Measurements from ENCODE around the gene ELOVL6. TPM values are rescaled to one million over a fixed set of nuclear protein-coding genes. Genes with fewer than 3 reads are reported as not detected.
"Not testable (repeated sequence)": the region's sequence is repeated elsewhere in the genome, so short reads cannot be mapped to it uniquely, and the experiment has no call there.

The ELOVL6 gene
- polyA plus RNA-seq, 3 donors: 29.9 to 37.4 (median 31.7) TPM

GRCh38 chr4:110202024-110202423 lies 3.6 kb upstream of the ELOVL6 start:
- DNase-seq (ENCODE audit: extremely low read depth in 1 of 11, low read depth in 9 of 11, low spot score in 4 of 11): no peak

GRCh38 chr4:110201502-110201901 lies 3.1 kb upstream of the ELOVL6 start:
- no peak for DNase-seq (ENCODE audit: extremely low read depth in 1 of 11, low read depth in 9 of 11, low spot score in 4 of 11)

DNA sequence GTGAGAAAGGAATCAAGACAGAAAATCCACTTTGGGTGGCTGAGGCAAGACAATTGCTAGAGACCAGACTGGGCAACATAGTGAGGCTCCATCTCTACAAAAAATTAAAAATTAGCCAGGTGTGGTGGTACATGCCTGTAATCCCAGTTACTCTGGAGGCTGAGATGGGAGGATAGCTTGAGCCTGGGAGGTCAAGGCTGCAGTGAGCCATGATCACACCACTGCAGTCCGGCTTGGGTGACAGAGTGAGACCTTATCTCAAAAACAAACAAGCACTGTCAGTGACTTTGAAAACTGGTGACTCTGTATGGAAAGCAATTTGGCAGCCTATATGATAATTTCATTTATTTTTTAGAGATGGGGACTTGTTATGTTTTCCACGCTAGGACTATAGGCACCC lies 2.3 kb upstream of the ELOVL6 start:
- DNase-seq (ENCODE audit: extremely low read depth in 1 of 11, low read depth in 9 of 11, low spot score in 4 of 11): no peak

- peak in 1 of 11 donors; percentile 35 for DNase-seq (ENCODE audit: extremely low read depth in 1 of 11, low read depth in 9 of 11, low spot score in 4 of 11)
Measured at GRCh38 chr4:110198049-110198434, 373 bp downstream of the ELOVL6 start.

GRCh38 chr4:110197529-110198042 lies 829 bp downstream of the ELOVL6 start:
- DNase-seq (ENCODE audit: extremely low read depth in 1 of 11, low read depth in 9 of 11, low spot score in 4 of 11): peak in 3 of 11 donors; percentile 39 to 63 (median 55)

- peak in 4 of 11 donors; percentile 33 to 60 (median 55) for DNase-seq (ENCODE audit: extremely low read depth in 1 of 11, low read depth in 9 of 11, low spot score in 4 of 11)
Measured at GRCh38 chr4:110196871-110197528, 1.4 kb downstream of the ELOVL6 start.

DNA sequence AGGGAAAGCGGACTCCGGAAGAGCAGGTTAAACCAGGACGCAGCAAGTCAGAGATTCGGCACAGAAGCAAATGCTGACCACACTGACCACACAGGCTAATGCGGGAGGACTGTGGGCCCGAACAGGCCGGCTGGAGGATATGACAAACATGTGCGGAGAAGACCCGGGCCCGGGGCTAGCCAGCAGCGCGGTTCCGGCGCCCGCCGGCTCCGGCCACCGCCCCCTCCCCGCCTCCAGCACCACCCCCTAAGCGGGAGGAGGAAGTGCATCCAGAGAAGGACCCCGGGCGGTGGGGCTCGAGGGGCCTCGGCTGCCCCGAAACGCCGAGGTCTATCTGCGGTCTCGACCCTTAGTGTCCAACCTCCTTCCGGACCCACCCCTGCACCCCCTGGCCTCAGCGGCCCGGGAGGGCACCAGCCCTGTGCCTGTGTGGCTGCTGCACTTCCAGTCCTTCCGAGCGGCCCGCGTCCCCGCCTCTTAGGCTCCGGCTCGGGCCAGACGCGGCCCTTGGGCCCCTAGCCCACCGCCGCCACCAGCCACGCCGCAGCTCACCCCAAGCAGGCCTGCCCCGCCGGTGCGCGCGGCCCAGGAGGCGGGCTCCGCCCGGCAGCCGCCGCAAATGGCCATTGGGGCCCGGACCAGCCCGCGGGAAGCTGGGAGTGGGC lies 2.1 kb downstream of the ELOVL6 start:
- peak in 3 of 11 donors; percentile 53 to 56 (median 56) for DNase-seq (ENCODE audit: extremely low read depth in 1 of 11, low read depth in 9 of 11, low spot score in 4 of 11)

DNA sequence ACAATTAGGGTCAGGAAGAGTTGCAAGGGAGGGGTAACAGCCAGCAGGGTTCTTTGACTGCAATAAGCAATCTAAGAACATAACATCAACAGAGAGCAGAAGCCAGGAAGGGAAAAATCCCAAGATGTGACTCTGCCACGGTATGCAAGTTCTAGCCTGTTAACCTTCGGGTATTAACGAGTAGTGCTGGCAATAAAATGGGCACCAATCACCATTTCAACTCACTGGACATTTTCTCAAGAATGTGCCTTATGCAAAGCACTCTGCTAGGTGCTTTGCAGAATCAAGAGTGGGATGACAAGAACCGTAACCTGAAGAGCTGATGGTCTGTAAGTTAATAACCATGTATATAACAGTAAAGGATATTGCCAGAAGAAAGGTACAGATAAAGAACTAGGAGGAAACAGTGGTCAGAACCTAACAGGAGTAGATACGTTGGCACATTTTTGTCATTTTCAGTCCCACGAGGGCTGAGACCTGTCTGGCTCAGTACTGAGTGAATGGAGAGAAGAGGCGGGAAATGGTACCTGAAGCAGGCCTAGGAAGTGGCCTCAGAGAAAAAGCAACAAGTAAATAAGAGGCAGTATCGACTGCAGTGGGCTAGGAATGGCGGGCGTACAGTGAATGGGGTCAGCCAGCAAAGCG lies 2.7 kb downstream of the ELOVL6 start:
- no peak for DNase-seq (ENCODE audit: extremely low read depth in 1 of 11, low read depth in 9 of 11, low spot score in 4 of 11)

DNA sequence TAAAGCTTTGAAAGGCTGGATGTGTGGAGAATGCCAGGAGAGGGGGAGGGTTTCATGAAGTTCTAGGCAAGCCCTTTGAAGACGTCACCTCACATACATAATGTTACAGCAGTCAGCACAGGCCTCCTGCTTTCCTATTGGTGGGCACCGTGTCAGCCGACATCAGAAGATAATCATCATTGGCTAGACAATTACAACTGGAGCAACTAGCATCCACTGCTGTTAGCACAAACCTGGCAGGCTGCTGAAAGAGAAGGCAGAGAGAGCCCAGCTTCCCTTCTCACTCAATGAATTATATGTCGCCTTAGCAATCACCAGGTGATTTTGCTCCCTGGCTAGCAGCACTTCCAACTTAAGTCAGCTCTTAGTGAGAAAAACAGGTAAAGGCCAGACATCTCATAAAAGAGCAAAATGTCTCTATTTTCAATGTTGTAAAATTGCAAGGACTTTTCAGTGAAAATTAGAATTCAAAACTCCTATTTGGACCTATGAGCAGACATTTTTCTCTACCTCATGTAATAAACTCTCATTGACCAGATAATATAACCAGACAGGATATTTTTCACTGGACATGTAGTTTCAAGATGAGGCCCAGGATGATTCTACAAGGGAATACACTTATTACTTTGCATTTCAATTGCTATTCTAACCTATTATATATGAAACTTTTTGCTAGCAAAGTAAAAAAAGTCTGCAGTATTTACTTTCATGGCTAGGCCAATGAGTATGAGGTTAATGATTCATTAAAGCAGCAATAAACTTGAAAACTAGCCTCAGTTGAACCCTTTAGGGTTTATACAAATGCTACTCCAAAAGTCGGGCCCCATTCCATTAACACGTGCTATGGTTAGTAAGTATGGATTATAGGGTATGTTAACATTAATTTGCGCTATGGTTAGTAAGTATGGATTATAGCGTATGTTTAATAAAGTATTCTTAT lies 4.3 kb downstream of the ELOVL6 start:
- peak in 9 of 11 donors; percentile 56 to 90 (median 74) for DNase-seq (ENCODE audit: extremely low read depth in 1 of 11, low read depth in 9 of 11, low spot score in 4 of 11)

DNA sequence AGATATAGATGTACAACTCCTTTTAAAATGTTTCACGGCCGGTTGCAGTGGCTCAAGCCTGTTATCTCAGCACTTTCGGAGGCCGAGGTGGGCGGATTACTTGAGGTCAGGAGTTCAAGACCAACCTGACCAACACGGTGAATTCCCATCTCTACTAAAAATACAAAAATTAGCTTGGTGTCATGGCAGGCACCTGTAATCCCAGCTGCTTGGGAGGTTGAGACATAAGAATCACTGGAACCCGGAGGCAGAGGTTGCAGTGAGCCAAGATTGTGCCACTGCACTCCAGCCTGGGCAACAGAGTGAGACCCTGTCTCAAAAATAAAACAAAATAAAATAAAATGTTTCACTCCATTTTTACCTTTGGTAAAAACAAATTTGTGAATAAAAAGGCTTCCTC lies 5.1 kb downstream of the ELOVL6 start:
- not testable (repeated sequence) for DNase-seq (ENCODE audit: extremely low read depth in 1 of 11, low read depth in 9 of 11, low spot score in 4 of 11)

GRCh38 chr4:110190249-110190648 lies 8.2 kb downstream of the ELOVL6 start:
- no peak for DNase-seq (ENCODE audit: extremely low read depth in 1 of 11, low read depth in 9 of 11, low spot score in 4 of 11)

DNA sequence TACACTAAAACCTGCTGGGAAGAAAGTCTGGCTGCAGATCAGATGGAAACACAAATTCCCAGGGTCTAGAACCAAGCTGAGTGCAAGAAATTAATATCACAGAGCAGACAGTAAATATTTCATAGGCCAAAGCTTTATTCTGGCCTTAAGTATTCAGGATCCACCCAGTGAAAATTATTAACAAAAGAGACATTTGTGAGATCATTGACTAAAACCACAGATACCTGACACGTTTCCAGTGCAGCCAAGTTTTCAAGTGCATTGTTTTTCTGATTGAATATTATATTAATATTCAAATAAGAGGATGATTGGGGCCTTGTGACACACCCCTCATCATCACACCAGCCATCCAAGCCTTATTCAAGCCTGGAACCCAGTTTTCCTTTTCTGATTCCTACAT lies 10.3 kb downstream of the ELOVL6 start:
- DNase-seq (ENCODE audit: extremely low read depth in 1 of 11, low read depth in 9 of 11, low spot score in 4 of 11): no peak

- DNase-seq (ENCODE audit: extremely low read depth in 1 of 11, low read depth in 9 of 11, low spot score in 4 of 11): no peak
Measured at GRCh38 chr4:110184791-110185155, 13.6 kb downstream of the ELOVL6 start.

DNA sequence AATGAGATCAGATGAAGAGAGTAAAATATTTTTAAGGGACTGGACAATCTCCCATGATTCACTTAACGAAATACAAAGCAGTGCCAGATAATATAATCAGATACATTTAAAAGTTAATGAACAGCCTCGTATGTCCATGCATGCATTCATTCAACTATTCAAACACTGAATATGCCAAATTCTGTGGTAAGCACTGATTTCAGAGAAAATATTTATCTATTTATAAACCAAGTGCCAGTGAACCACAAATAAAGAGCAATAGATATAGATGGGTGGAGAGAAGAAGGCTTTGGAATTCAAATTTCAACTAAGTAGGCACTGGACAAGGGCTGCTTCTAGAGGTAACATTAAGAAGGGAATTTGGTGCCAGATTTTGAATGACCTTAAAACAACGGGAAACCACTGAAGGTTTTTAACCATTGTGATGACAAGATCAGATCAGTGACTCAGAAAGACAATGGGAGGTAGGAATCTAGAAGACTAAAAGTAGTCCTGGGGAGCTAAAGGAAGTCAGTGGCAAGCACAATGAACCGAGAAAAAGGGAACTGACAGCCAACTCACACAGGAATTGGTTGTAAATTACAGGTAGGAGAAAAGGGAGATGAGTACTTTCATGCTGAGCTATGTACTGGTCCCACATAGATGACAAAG lies 14.2 kb downstream of the ELOVL6 start:
- DNase-seq (ENCODE audit: extremely low read depth in 1 of 11, low read depth in 9 of 11, low spot score in 4 of 11): no peak

DNA sequence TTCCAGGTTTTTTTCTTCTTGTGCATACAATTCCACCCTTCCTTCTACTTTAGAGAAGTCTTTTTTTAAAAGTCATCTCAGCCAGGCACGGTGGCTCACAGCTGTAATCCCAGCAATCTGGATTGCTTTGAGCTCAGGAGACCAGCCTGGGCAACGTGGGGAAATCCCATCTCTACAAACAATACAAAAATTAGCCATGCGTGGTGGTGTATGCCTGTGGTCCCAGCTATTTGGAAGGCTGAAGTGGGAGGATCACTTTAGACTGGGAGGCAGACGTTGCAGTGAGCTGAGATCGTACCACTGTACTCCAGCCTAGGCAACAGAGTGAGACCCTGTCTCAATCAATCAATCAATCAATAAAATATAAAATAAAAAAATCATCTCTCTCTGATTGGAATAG lies 14.8 kb downstream of the ELOVL6 start:
- no peak for DNase-seq (ENCODE audit: extremely low read depth in 1 of 11, low read depth in 9 of 11, low spot score in 4 of 11)

GRCh38 chr4:110183058-110183457 lies 15.4 kb downstream of the ELOVL6 start:
- no peak for DNase-seq (ENCODE audit: extremely low read depth in 1 of 11, low read depth in 9 of 11, low spot score in 4 of 11)

GRCh38 chr4:110181890-110182289 lies 16.5 kb downstream of the ELOVL6 start:
- no peak for DNase-seq (ENCODE audit: extremely low read depth in 1 of 11, low read depth in 9 of 11, low spot score in 4 of 11)

DNA sequence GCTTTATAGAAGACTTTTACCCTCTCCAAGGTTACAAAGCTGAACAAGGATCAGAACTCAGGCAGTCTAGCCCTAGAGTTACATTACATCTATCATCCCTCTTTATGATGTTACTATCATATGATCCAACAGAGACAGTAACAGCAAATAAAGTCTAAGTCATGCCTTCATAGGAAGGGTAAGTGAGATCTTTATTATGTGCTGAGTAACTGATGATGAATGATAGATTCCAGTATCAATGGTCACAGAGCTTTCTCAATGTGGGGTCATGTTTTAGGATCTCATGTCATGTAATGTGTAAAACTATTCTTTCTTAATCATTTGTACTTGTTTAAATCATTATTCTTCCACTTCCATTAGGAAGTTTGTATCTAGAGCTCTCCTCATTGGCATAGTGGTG lies 22.8 kb downstream of the ELOVL6 start:
- DNase-seq (ENCODE audit: extremely low read depth in 1 of 11, low read depth in 9 of 11, low spot score in 4 of 11): no peak

GRCh38 chr4:110172972-110173371 lies 25.4 kb downstream of the ELOVL6 start:
- no peak for DNase-seq (ENCODE audit: extremely low read depth in 1 of 11, low read depth in 9 of 11, low spot score in 4 of 11)

Data from renal cortex interstitium (tissue), 11 donors.